ENCODE data around the gene RNASEH2C.
A peak's percentile ranks its signal among the peaks of the same experiment; 100 is the strongest.
"Not testable (repeated sequence)": the region's sequence is repeated elsewhere in the genome, so short reads cannot be mapped to it uniquely, and the experiment has no call there.

The RNASEH2C gene

GRCh38 chr11:65720211-65720934 lies at the start of gene RNASEH2C:
Gene RNASEH2C, minus strand, starts transcription at chr11:65720798. Its CDS starts 40 bp downstream, at chr11:65720758.
- peak; percentile 85 for DNase-seq

DNA sequence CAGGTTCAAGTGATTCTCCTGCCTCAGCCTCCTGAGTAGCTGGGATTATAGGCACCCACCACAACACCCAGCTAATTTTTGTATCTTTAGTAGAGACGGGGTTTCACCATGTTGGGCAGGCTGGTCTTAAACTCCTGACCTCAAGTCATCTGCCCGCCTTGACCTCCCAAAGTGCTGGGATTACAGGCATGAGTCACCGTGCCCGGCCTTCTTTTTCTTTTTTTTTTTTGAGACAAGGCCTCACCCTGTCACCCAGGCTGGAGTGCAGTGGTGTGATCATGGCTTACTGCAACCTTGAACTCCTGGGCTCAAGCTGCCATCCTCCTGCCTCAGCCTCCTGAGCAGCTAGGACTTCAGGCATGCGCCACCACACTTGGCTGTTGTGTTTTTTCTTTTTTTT lies 47.2 kb upstream of the RNASEH2C start:
- not testable (repeated sequence) for DNase-seq

DNA sequence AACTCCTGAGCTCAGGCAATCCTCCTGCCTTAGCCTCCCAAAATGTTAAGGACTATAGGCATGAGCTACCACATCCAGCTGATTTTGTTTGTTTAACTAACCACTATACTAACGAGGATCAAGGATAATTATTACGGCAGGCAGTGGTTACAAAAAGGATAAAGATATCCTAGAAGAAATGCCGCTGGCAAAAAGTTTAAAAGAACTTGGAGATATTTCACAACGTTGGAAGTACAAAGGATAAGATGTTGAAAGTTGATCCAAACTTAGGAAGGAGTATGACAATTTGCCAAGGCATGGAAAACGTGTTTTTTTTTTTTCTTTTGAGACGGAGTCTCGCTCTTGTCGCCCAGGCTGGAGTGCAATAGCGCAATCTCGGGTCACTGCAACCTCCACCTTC lies 46.8 kb upstream of the RNASEH2C start:
- no peak for DNase-seq

DNA sequence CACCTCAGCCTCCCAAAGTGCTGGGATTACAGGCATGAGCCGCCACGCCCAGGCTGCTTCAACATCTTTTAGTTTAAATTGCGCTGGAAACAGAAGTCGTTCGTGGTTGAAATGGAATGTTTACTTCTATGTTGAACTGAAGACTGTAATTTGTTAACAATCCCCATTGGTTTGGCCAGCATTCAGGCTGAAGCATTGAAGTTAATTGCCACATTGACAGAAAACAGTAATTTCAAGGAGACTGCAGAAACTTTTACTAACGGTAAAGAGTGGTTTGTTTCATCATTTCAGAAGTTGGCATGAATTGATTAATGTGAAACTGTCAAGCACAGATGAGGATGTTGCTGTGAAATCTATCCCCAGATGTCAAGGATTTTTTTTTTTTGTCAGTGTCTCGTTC lies 45.9 kb upstream of the RNASEH2C start:
- DNase-seq: no peak

DNA sequence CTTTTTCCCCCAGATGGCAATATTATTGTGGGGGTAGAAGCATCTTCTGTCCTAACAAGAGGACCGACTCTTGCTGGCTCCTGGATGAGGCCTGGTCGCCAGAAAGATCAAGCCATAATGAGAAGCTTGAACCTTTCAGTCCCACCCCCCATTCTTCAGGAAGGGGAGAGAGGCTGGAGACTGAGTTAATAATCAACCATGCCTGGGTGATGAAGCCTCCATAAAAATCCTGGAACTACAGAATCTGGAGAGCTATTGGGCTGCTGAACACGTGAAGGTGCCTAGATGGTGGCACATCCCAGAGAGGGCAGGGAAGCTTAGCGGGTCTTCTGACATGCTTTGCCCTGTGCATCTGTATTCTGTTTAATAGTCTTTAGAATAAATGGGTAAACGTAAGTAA lies 43.8 kb upstream of the RNASEH2C start:
- no peak for DNase-seq

DNA sequence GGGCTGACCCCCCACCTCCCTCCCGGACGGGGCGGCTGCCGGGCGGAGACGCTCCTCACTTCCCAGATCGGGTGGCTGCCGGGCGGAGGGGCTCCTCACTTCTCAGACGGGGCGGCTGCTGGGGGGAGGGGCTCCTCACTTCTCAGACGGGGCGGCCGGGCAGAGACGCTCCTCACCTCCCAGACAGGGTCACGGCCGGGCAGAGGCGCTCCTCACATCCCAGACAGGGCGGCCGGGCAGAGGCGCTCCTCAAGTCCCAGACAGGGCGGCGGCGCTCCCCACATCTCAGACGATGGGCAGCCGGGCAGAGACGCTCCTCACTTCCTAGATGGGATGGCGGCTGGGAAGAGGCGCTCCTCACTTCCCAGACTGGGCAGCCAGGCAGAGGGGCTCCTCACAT lies 42.2 kb upstream of the RNASEH2C start:
- not testable (repeated sequence) for DNase-seq

DNA sequence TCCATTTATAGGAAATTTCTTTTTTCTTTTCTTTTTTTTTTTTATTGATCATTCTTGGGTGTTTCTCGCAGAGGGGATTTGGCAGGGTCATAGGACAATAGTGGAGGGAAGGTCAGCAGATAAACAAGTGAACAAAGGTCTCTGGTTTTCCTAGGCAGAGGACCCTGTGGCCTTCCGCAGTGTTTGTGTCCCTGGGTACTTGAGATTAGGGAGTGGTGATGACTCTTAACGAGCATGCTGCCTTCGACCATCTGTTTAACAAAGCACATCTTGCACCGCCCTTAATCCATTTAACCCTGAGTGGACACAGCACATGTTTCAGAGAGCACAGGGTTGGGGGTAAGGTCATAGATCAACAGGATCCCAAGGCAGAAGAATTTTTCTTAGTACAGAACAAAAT lies 41.6 kb upstream of the RNASEH2C start:
- not testable (repeated sequence) for DNase-seq

DNA sequence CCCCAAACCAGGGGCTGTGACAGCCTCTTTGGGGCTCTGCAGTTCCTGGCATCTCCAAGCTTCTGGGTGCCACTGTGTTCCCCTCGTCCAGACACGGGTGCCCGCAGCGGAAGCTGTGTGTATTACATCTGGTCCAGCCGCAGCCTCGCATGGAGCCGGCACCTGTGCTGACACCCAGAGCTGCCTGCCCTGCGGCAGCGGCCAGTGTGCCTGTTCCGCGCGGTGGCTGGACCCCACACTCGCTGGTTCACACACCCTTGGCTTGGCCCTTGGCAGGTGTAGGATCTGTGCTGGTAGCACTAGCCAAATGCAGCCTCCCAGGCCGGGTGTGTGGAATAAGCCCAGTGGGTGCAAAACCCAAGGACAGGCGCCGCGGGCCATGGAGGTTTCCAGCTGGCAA lies 24.5 kb upstream of the RNASEH2C start:
- no peak for DNase-seq

GRCh38 chr11:65744699-65745042 lies 24.1 kb upstream of the RNASEH2C start:
- no peak for DNase-seq

GRCh38 chr11:65744026-65744698 lies 23.6 kb upstream of the RNASEH2C start:
- no peak for DNase-seq

DNA sequence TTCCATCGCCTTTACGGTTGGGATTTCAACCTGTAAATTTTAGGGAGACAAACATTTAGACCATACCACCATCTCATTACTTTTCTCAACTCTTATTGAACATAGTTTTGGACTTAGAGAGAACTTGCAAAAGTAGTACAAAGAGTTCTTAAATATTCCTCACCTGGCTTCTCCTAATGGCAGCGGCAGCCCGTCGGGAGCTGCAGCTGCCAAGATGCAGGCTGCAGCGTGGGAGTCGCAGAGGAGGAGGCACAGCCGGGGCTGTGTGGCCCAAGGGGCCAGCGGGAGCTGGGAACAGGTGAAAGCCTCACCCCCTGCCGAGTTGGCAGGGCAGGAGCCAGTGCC lies 23.1 kb upstream of the RNASEH2C start:
- no peak for DNase-seq

- no peak for DNase-seq
Measured at GRCh38 chr11:65742353-65742752, 21.8 kb upstream of the RNASEH2C start.

DNA sequence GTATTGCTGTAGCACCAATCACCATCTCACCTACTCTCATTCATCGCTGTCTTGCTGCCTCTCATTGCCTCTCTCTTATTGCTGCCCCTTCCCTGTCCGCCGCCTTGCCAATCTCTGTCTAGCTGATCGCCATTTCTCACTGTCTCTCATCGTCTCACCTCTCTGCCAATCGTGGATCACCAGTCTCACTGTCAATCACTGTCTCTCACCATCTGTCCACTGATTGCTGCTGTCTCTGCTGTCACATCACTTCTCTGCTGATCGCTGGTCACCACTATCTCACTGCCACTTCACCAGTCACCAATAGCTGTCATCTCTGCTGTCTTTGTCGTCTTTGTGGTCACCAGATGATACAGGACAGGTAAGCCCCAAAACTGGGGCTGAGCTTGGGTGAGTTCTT lies 20.6 kb upstream of the RNASEH2C start:
- DNase-seq: no peak

DNA sequence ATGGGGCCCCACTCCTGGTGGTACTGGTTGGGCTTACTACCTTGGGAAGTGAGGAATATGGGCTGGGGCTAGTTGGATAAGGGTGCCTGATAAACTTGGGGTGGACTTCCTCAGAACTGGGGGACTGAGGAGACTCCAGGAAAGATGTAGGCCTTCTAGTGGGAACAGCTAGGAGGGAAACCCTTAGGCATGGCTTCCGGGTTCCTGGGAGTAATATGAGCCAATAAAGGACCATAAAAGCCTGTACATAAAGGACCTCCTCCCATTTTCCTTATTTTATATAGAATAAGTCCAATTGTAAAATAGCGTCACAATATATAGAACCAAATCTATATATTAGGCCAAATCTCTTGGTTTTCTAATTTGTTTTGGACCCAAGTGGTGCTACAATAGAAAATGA lies 18.4 kb upstream of the RNASEH2C start:
- no peak for DNase-seq

GRCh38 chr11:65736810-65737209 lies 16.2 kb upstream of the RNASEH2C start:
- DNase-seq: no peak

GRCh38 chr11:65735111-65735510 lies 14.5 kb upstream of the RNASEH2C start:
- not testable (repeated sequence) for DNase-seq

DNA sequence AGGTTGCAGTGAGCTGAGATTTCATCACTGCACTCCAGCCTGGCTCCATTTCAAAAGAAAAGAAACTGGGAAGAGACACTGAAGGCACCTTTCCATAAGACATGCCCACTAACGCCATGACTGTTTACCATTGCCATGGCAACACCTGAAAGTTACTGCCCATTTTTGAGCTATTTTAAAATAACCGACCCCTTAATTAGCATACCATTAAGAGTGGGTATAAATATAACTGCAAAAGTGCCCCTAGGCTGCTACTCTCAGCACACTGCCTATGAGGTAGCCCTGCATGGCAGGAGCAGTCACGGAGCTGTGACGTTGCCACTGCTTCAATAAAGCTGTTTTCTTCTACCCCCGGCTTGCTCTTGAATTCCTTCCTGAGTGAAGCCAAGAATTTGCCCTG lies 9.9 kb upstream of the RNASEH2C start:
- no peak for DNase-seq

GRCh38 chr11:65727865-65728264 lies 7.3 kb upstream of the RNASEH2C start:
- DNase-seq: no peak

DNA sequence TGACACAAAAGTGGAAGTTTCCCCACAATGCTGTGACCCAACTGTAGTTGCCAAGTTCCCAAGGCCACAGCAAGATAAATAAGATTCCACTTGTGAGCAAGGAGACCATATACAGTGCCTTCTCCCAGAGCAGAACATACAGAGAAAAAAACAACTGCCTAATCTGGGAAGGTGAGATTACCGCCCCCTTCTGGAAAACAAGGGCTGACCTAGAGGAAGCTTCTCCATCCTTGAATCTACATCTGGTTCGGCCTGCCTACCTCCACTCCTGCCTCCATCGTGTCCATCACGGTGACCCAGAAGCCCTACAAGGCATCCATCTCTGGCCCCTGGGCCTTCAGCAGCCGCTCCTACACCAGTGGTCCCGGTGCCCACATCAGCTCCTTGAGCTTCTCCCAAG lies 6.1 kb upstream of the RNASEH2C start:
- DNase-seq: no peak

DNA sequence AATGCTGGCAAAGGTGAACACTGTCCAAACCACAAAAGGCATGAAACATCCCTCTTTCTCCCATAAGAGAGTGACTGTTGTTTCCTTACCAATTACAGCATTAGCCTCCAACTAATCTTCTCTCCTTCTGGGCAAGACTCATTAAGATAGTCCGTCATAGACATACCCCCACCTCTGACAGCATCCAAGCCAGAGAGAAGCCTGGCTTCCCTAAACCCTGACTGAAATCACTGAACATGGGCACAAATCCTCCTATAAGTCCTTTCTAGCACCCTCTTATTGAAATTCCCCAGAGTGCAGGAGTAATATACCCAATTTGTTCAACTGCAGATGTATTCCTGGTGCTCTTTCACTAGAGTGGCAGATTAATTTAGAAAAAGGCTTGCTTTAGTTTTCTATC lies 1.7 kb upstream of the RNASEH2C start:
- no peak for DNase-seq

DNA sequence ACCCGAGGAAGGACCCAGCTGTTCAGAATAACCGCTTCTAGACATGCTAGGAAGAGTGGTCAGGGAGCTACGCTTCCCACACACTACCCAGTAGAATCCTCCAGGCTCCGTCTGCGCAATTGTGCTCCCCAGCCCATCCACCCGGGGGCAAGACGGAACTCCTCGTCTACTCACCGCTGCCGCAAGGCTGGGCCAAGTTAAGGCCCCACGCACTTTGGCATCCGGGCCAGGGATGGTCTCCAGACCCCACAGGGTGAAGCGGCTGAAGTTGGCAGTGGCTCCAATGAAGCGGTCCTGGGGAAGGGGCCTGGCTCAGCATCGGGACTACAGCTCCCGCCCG lies 757 bp downstream of the RNASEH2C start:
- no peak for DNase-seq

GRCh38 chr11:65718964-65719492 lies 1.6 kb downstream of the RNASEH2C start:
- no peak for DNase-seq

DNA sequence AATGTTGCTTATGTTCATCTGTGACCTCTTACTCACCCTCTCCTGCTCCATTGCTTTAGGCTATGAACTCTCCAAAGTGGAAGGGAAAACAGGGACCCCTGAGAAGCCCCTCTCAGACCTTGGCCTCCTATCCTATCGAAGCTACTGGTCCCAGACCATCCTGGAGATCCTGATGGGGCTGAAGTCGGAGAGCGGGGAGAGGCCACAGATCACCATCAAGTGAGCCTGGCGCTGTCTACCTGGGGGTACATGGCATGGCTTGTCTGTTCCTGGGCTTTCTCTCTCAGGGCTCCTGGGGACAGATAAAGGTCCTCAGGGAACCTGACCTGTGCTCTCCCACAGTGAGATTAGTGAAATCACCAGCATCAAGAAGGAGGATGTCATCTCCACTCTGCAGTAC lies 2.1 kb downstream of the RNASEH2C start:
- no peak for DNase-seq

- DNase-seq: no peak
Measured at GRCh38 chr11:65717906-65718305, 2.7 kb downstream of the RNASEH2C start.

All from NCI-H1105 (cell line).